Measurements from ENCODE around the gene GREM2. TPM values are rescaled to one million over a fixed set of nuclear protein-coding genes. Genes with fewer than 3 reads are reported as not detected.

GREM2 gene
- total RNA-seq, 1 experiment from 2014 or later: not detected

DNA sequence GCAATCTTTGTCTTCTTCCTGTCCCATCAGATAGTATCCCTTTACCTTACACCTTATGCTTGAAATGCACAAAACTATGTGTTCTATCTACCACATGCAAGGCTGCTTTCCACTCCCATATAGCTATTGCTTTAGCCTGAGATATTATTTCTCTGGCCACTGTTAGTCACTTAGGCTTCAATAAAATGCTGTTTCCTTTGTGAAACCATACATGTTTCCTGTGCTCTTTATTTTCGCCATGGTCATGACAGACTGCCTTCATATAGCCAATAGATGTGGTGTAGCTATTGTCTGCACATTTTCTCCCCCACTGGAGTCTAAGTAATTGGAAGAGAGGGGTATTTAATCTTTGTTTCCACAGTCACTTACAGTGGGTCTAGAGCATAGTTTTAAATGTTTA lies 108.4 kb downstream of the GREM2 start:
- H3K4me3 ChIP-seq: no peak overlapping the region
- POLR2A ChIA-PET (ENCODE audit: unreplicated experiment): no interaction called here
- H3K79me2 ChIP-seq (ENCODE audit: low read depth): no peaks in the 10 kb centered on the region
- DNase-seq: no peak
- H3K27me3 ChIP-seq (ENCODE audit: insufficient read depth, low read depth): peaks cover 10% of the 10 kb centered on the region; the same call in 1 of the 2 replicates
- BruUV-seq (replicated peaks): no TSS peak
- TF ChIP-seq, protein P1, sequence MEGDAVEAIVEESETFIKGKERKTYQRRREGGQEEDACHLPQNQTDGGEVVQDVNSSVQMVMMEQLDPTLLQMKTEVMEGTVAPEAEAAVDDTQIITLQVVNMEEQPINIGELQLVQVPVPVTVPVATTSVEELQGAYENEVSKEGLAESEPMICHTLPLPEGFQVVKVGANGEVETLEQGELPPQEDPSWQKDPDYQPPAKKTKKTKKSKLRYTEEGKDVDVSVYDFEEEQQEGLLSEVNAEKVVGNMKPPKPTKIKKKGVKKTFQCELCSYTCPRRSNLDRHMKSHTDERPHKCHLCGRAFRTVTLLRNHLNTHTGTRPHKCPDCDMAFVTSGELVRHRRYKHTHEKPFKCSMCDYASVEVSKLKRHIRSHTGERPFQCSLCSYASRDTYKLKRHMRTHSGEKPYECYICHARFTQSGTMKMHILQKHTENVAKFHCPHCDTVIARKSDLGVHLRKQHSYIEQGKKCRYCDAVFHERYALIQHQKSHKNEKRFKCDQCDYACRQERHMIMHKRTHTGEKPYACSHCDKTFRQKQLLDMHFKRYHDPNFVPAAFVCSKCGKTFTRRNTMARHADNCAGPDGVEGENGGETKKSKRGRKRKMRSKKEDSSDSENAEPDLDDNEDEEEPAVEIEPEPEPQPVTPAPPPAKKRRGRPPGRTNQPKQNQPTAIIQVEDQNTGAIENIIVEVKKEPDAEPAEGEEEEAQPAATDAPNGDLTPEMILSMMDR (conservative IDR thresholded peaks at IDR 0.05): no peak
- no peak for TF ChIP-seq EZH2 (IDR thresholded peaks at IDR 0.05; ENCODE audit: low read depth)
- H3K27ac ChIP-seq: no peak overlapping the region
- no peaks in the 10 kb centered on the region for H3K36me3 ChIP-seq (ENCODE audit: low read depth)
- intact Hi-C loops (cut with micrococcal nuclease; ENCODE audit: unreplicated experiment): no loop called here
- no peaks in the 10 kb centered on the region for H3K9me3 ChIP-seq (ENCODE audit: insufficient read depth, low read depth)
- H3F3A ChIP-seq (ENCODE audit: insufficient read depth, low read depth): no peaks in the 10 kb centered on the region
- H3K9me2 ChIP-seq (ENCODE audit: insufficient read depth): no peaks in the 10 kb centered on the region
- no peaks in the 10 kb centered on the region for H3K4me1 ChIP-seq (replicated peaks; ENCODE audit: insufficient read depth)
- CTCF ChIA-PET: no interaction called here
- no peak overlapping the region for H3K4me2 ChIP-seq
- H4K20me1 ChIP-seq (ENCODE audit: insufficient read depth): no peaks in the 10 kb centered on the region
- H2AFZ ChIP-seq: no peak overlapping the region

DNA sequence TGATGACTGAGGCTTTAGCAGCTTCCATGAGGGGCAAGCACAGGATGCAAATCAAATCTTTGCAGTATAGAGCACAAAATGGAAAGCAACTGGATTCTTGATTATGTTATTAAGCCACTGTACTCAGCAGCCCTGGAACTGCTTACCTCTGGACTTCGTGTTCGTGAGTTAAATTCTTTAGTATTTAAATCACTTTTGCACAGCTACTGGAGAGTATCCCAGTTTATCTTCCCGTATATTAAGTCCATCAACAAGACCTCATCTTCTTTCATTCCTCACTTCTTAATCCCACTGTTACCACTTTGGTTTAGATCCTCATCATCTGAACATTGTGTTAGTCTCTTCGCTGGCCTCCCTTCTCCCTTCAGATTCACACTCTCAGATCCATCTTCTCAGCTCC lies 108.9 kb downstream of the GREM2 start:
- Histone ChIP-seq H2AFZ (no peak overlapping the region), H3K4me2 (no peak overlapping the region), H3K4me1 (replicated peaks; ENCODE audit: insufficient read depth) (no peaks in the 10 kb centered on the region), H3K4me3 (no peak overlapping the region), H3F3A (ENCODE audit: insufficient read depth, low read depth) (no peaks in the 10 kb centered on the region), H3K9me3 (ENCODE audit: insufficient read depth, low read depth) (no peaks in the 10 kb centered on the region), H4K20me1 (ENCODE audit: insufficient read depth) (no peaks in the 10 kb centered on the region), H3K36me3 (ENCODE audit: low read depth) (no peaks in the 10 kb centered on the region), H3K27me3 (ENCODE audit: insufficient read depth, low read depth) (peaks cover 10% of the 10 kb centered on the region; the same call in 1 of the 2 replicates), H3K27ac (no peak overlapping the region), H3K9me2 (ENCODE audit: insufficient read depth) (no peaks in the 10 kb centered on the region), H3K79me2 (ENCODE audit: low read depth) (no peaks in the 10 kb centered on the region)
- intact Hi-C loops (cut with micrococcal nuclease; ENCODE audit: unreplicated experiment): no loop called here
- no peak for TF ChIP-seq EZH2 (IDR thresholded peaks at IDR 0.05; ENCODE audit: low read depth)
- TF ChIP-seq, protein P1 (conservative IDR thresholded peaks at IDR 0.05): no peak
- DNase-seq: no peak
- POLR2A ChIA-PET (ENCODE audit: unreplicated experiment): no interaction called here
- BruUV-seq (replicated peaks): no TSS peak
- CTCF ChIA-PET: no interaction called here

DNA sequence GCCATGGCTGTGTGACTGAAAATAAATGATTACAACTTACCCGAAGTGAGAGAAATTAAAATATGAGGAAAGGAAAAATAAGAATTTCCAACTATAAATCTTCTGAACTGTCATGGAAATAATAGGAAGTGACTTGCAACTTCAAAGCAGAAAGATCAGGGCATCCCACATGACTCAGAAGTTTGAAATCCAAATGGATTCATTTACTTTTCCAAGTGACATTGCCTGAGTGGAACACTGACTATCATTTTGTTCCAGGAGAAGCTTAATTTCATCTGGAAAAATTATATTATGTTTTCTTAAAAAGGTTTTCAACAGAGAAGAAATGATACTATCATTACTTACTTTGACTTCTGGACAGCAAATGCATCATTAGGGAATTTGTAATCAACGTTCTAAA lies 110.8 kb downstream of the GREM2 start:
- H3K9me2 ChIP-seq (ENCODE audit: insufficient read depth): no peaks in the 10 kb centered on the region
- no peaks in the 10 kb centered on the region for H3K4me1 ChIP-seq (replicated peaks; ENCODE audit: insufficient read depth)
- peaks cover 2% of the 10 kb centered on the region; the same call in 1 of the 2 replicates for H3K27me3 ChIP-seq (ENCODE audit: insufficient read depth, low read depth)
- no TSS peak for BruUV-seq (replicated peaks)
- DNase-seq: no peak
- H3K4me2 ChIP-seq: no peak overlapping the region
- H2AFZ ChIP-seq: no peak overlapping the region
- intact Hi-C loops (cut with micrococcal nuclease; ENCODE audit: unreplicated experiment): no loop called here
- CTCF ChIA-PET: no interaction called here
- no peak overlapping the region for H3K4me3 ChIP-seq
- no peak for TF ChIP-seq EZH2 (IDR thresholded peaks at IDR 0.05; ENCODE audit: low read depth)
- TF ChIP-seq, protein P1 (conservative IDR thresholded peaks at IDR 0.05): no peak
- H4K20me1 ChIP-seq (ENCODE audit: insufficient read depth): no peaks in the 10 kb centered on the region
- H3K9me3 ChIP-seq (ENCODE audit: insufficient read depth, low read depth): no peaks in the 10 kb centered on the region
- no peaks in the 10 kb centered on the region for H3K79me2 ChIP-seq (ENCODE audit: low read depth)
- POLR2A ChIA-PET (ENCODE audit: unreplicated experiment): no interaction called here
- no peaks in the 10 kb centered on the region for H3F3A ChIP-seq (ENCODE audit: insufficient read depth, low read depth)
- H3K27ac ChIP-seq: no peak overlapping the region
- no peaks in the 10 kb centered on the region for H3K36me3 ChIP-seq (ENCODE audit: low read depth)
